ENCODE results near the gene CAMK1D.

CAMK1D gene

GRCh38 chr10:12822893-12823170 lies 473.5 kb downstream of the CAMK1D start:
- Histone ChIP-seq H3K9me3 (ENCODE audit: control insufficient read depth, insufficient read depth, low read depth, low read length) (no peaks in the 10 kb centered on the region), H3K27ac (ENCODE audit: extremely low read depth, low read depth, low read length) (no peak overlapping the region), H3K4me1 (ENCODE audit: control insufficient read depth, insufficient read depth, low read length) (no peaks in the 10 kb centered on the region), H3K4me3 (ENCODE audit: low read depth, low read length) (no peak overlapping the region), H3K36me3 (ENCODE audit: control insufficient read depth in 2 of 2, insufficient read depth in 1 of 2, low read length in 2 of 2) (no peaks in the 10 kb centered on the region)
- TF ChIP-seq ZFP41 (tag by site-specific recombination; IDR thresholded peaks at IDR 0.05; ENCODE audit: borderline replicate concordance) = no peak
- no peak for TF ChIP-seq ZNF488 (tag by site-specific recombination; IDR thresholded peaks at IDR 0.05)
- TF ChIP-seq TCF7L2 (IDR thresholded peaks at IDR 0.05; ENCODE audit: borderline replicate concordance, low read depth, low read length) = no peak
- TF ChIP-seq ZNF830 (tag by site-specific recombination; IDR thresholded peaks at IDR 0.05; ENCODE audit: low read depth) = no peak
- TF ChIP-seq ZNF521 (tag by site-specific recombination; IDR thresholded peaks at IDR 0.05) = no peak
- TF ChIP-seq ZBTB21 (tag by site-specific recombination; IDR thresholded peaks at IDR 0.05) = no peak
- no peak for TF ChIP-seq SP2 (tag by site-specific recombination; IDR thresholded peaks at IDR 0.05)
- no peak for TF ChIP-seq ZNF561 (tag by site-specific recombination; IDR thresholded peaks at IDR 0.05; ENCODE audit: borderline replicate concordance)
- TF ChIP-seq ZNF10 (tag by site-specific recombination; IDR thresholded peaks at IDR 0.05) = no peak
- no peak for TF ChIP-seq ZNF623 (tag by site-specific recombination; IDR thresholded peaks at IDR 0.05)
- TF ChIP-seq ZNF18 (tag by site-specific recombination; IDR thresholded peaks at IDR 0.05) = no peak
- ChIA-PET POLR2A (no interaction called here), CTCF (interaction anchor here (0.6 kb wide), 1 partner anchor 79 kb away, joined by 4 read pairs; no protein-coding TSS in a partner anchor)

- TF ChIP-seq ZNF398 (tag by site-specific recombination; IDR thresholded peaks at IDR 0.05) (no peak), ZNF366 (tag by site-specific recombination; conservative IDR thresholded peaks at IDR 0.05) (no peak), BCL11B (tag by site-specific recombination; IDR thresholded peaks at IDR 0.05; ENCODE audit: low read depth) (no peak), ZNF138 (tag by site-specific recombination; IDR thresholded peaks at IDR 0.05; ENCODE audit: borderline replicate concordance) (no peak), HOXC10 (CRISPR knock-in tag; IDR thresholded peaks at IDR 0.05) (no peak), ZNF37A (tag by site-specific recombination; IDR thresholded peaks at IDR 0.05) (no peak), ZBTB26 (tag by site-specific recombination; optimal IDR thresholded peaks at IDR 0.05) (no peak), ZNF768 (tag by site-specific recombination; IDR thresholded peaks at IDR 0.05) (no peak), ZNF473 (tag by site-specific recombination; IDR thresholded peaks at IDR 0.05) (no peak), REST (tag by site-specific recombination; IDR thresholded peaks at IDR 0.05) (no peak), ZNF155 (tag by site-specific recombination; IDR thresholded peaks at IDR 0.05) (no peak), ZBTB1 (tag by site-specific recombination; IDR thresholded peaks at IDR 0.05) (no peak), ZNF10 (tag by site-specific recombination; IDR thresholded peaks at IDR 0.05) (no peak), ZNF560 (tag by site-specific recombination; IDR thresholded peaks at IDR 0.05; ENCODE audit: borderline replicate concordance) (no peak), ZNF433 (tag by site-specific recombination; IDR thresholded peaks at IDR 0.05; ENCODE audit: low read depth) (no peak)
- H3K36me3 ChIP-seq (ENCODE audit: control insufficient read depth in 2 of 2, insufficient read depth in 1 of 2, low read length in 2 of 2) = no peaks in the 10 kb centered on the region
- CTCF ChIA-PET = interaction anchor here (1.0 kb wide), 1 partner anchor 276 kb away, joined by 3 read pairs; the partner anchor contains the start of gene OPTN
Measured at GRCh38 chr10:12823328-12823727, 474.0 kb downstream of the CAMK1D start.

More at GRCh38 chr10:12823328-12823727, 474.0 kb downstream of the CAMK1D start:
- no peak overlapping the region for H3K4me3 ChIP-seq (ENCODE audit: low read depth, low read length)
- POLR2A ChIA-PET = no interaction called here
- H3K4me1 ChIP-seq (ENCODE audit: control insufficient read depth, insufficient read depth, low read length) = no peaks in the 10 kb centered on the region
- H3K9me3 ChIP-seq (ENCODE audit: control insufficient read depth, insufficient read depth, low read depth, low read length) = no peaks in the 10 kb centered on the region
- H3K27ac ChIP-seq (ENCODE audit: extremely low read depth, low read depth, low read length) = no peak overlapping the region

Measured in HEK293 (cell line).